ENCODE measurements around the gene RTL9. TPM values are rescaled to one million over a fixed set of nuclear protein-coding genes. Genes with fewer than 3 reads are reported as not detected.
A peak's percentile ranks its signal among the peaks of the same experiment; 100 is the strongest.

RTL9 gene
- total RNA-seq, 5 donors from 2014 or later (not counting 1 experiment from before 2014, with no cell fraction given) = not detected

GRCh38 chrX:110316351-110317060 lies 42.1 kb upstream of the RTL9 start:
- POLR2A ChIA-PET = interaction anchor here (0.6 to 0.8 kb wide), 3 partner anchors 11 to 599 kb away, joined by 4 to 6 read pairs (median 4); no protein-coding TSS in a partner anchor

GRCh38 chrX:110317061-110317819 lies 41.4 kb upstream of the RTL9 start:
- ATAC-seq (replicated peaks in 1 of 4) = peak; percentile 25 to 43 (median 38)
- H3K27ac Mint-ChIP-seq = peak overlapping the region; percentile 72 to 83
- H3K27me3 Mint-ChIP-seq = peaks cover 0 to 3% of the 10 kb centered on the region in 2 donors
- H3K4me1 ChIP-seq (ENCODE audit: control insufficient read depth in 1 of 2, extremely low read depth in 1 of 2, insufficient read depth in 2 of 2, low read length in 2 of 2) = peaks cover 0 to under 1% of the 10 kb centered on the region in 2 experiments
- WGBS (ENCODE audit: insufficient coverage) = 1% methylated on average over 15 of the region's 40 CpGs
- H3K4me3 ChIP-seq (ENCODE audit: control insufficient read depth in 1 of 2, extremely low read depth in 1 of 2, low read length in 1 of 2) = peak overlapping the region; percentile 77 to 79
- H3K27ac ChIP-seq (ENCODE audit: low read length) = peak overlapping the region; percentile 75
- no peaks in the 10 kb centered on the region for H3K9me3 ChIP-seq
- peak in 25 of 35 experiments; percentile 0 to 31 (median 8) for DNase-seq
- H3K36me3 Mint-ChIP-seq = no peaks in the 10 kb centered on the region
- peaks cover 12 to 47% (median 31%) of the 10 kb centered on the region in 3 donors for H3K4me1 Mint-ChIP-seq
- ChIA-PET CTCF (interaction anchor here in 1 of 2 donors (0.5 to 1.6 kb wide), 3 partner anchors 171 to 583 kb away, joined by 3 read pairs; no protein-coding TSS in a partner anchor), POLR2A (interaction anchor here in 1 of 2 donors (0.8 kb wide), 1 partner anchor 35 kb away, joined by 4 read pairs; no protein-coding TSS in a partner anchor)
- H3K4me3 Mint-ChIP-seq = peak overlapping the region; percentile 88 to 91 (median 89)
- no peaks in the 10 kb centered on the region for H3K27me3 ChIP-seq (replicated peaks in 1 of 2; ENCODE audit: control insufficient read depth in 2 of 2, extremely low read depth in 1 of 2, insufficient read depth in 2 of 2, low read length in 1 of 2)
- no peaks in the 10 kb centered on the region for H3K9me3 Mint-ChIP-seq
- no peaks in the 10 kb centered on the region for H3K36me3 ChIP-seq (ENCODE audit: control insufficient read depth in 2 of 2, extremely low read depth in 1 of 2, insufficient read depth in 1 of 2, low read length in 1 of 2)

More at GRCh38 chrX:110316351-110317060, 42.1 kb upstream of the RTL9 start:
- Mint-ChIP-seq H3K27ac (peak overlapping the region; percentile 72 to 83), H3K36me3 (no peaks in the 10 kb centered on the region), H3K9me3 (no peaks in the 10 kb centered on the region), H3K4me3 (peak overlapping the region; percentile 88 to 91 (median 89)), H3K27me3 (peaks cover 0 to 3% of the 10 kb centered on the region in 2 donors), H3K4me1 (peaks cover 17 to 48% (median 38%) of the 10 kb centered on the region in 3 donors)
- no peak for DNase-seq
- Histone ChIP-seq H3K27me3 (replicated peaks in 1 of 2; ENCODE audit: control insufficient read depth in 2 of 2, extremely low read depth in 1 of 2, insufficient read depth in 2 of 2, low read length in 1 of 2) (no peaks in the 10 kb centered on the region), H3K27ac (ENCODE audit: low read length) (no peak overlapping the region), H3K36me3 (ENCODE audit: control insufficient read depth in 2 of 2, extremely low read depth in 1 of 2, insufficient read depth in 1 of 2, low read length in 1 of 2) (no peaks in the 10 kb centered on the region), H3K4me3 (ENCODE audit: control insufficient read depth in 1 of 2, extremely low read depth in 1 of 2, low read length in 1 of 2) (peak overlapping the region; percentile 77 to 79), H3K9me3 (no peaks in the 10 kb centered on the region), H3K4me1 (ENCODE audit: control insufficient read depth in 1 of 2, extremely low read depth in 1 of 2, insufficient read depth in 2 of 2, low read length in 2 of 2) (peaks cover 2% of the 10 kb centered on the region in 2 experiments)
- CTCF ChIA-PET = interaction anchor here in 1 of 2 donors (0.5 to 1.6 kb wide), 3 partner anchors 170 to 583 kb away, joined by 3 read pairs; no protein-coding TSS in a partner anchor
- no peak for ATAC-seq (replicated peaks in 1 of 4)
- 20% methylated on average over 1 of the region's 12 CpGs for WGBS (ENCODE audit: insufficient coverage)

- Mint-ChIP-seq H3K9me3 (no peaks in the 10 kb centered on the region), H3K4me1 (peaks cover 12 to 40% (median 27%) of the 10 kb centered on the region in 3 donors), H3K4me3 (peak within 1 kb of the TSS; percentile 88 to 91 (median 89)), H3K36me3 (no peaks in the 10 kb centered on the region), H3K27me3 (peaks cover 0 to 3% of the 10 kb centered on the region in 2 donors), H3K27ac (peak within 1 kb of the TSS; percentile 95 to 97)
- WGBS (ENCODE audit: insufficient coverage) = 0% methylated on average over 5 of the region's 78 CpGs
- Histone ChIP-seq H3K4me3 (ENCODE audit: control insufficient read depth in 1 of 2, extremely low read depth in 1 of 2, low read length in 1 of 2) (peak within 1 kb of the TSS; percentile 77 to 81), H3K9me3 (no peaks in the 10 kb centered on the region), H3K4me1 (ENCODE audit: control insufficient read depth in 1 of 2, extremely low read depth in 1 of 2, insufficient read depth in 2 of 2, low read length in 2 of 2) (no peaks in the 10 kb centered on the region), H3K36me3 (ENCODE audit: control insufficient read depth in 2 of 2, extremely low read depth in 1 of 2, insufficient read depth in 1 of 2, low read length in 1 of 2) (no peaks in the 10 kb centered on the region), H3K27me3 (replicated peaks in 1 of 2; ENCODE audit: control insufficient read depth in 2 of 2, extremely low read depth in 1 of 2, insufficient read depth in 2 of 2, low read length in 1 of 2) (no peaks in the 10 kb centered on the region), H3K27ac (ENCODE audit: low read length) (peak within 1 kb of the TSS; percentile 84)
- DNase-seq (peak; percentile 56 to 88 (median 76)), ATAC-seq (replicated peaks in 1 of 4) (peak; percentile 85 to 90 (median 87))
- ChIA-PET POLR2A (interaction anchor here in 1 of 2 donors (1.1 kb wide), 2 partner anchors 49 to 88 kb away, joined by 3 read pairs; no protein-coding TSS in a partner anchor), CTCF (interaction anchor here in 1 of 2 donors (0.9 to 1.6 kb wide), 4 partner anchors 58 to 584 kb away, joined by 3 to 4 read pairs (median 3); no protein-coding TSS in a partner anchor)
These were observed 40.6 kb upstream of the RTL9 start, which contains the start of gene AMMECR1 for GRCh38 chrX:110317820-110318663. AMMECR1 (minus strand) TSS chrX:110318085; CDS start chrX:110318071, 14 bp downstream.

- DNase-seq = no peak
- Histone ChIP-seq H3K9me3 (no peaks in the 10 kb centered on the region), H3K27me3 (replicated peaks in 1 of 2; ENCODE audit: control insufficient read depth in 2 of 2, extremely low read depth in 1 of 2, insufficient read depth in 2 of 2, low read length in 1 of 2) (no peaks in the 10 kb centered on the region), H3K36me3 (ENCODE audit: control insufficient read depth in 2 of 2, extremely low read depth in 1 of 2, insufficient read depth in 1 of 2, low read length in 1 of 2) (no peaks in the 10 kb centered on the region), H3K4me3 (ENCODE audit: control insufficient read depth in 1 of 2, extremely low read depth in 1 of 2, low read length in 1 of 2) (peak overlapping the region; percentile 75 to 81), H3K4me1 (ENCODE audit: control insufficient read depth in 1 of 2, extremely low read depth in 1 of 2, insufficient read depth in 2 of 2, low read length in 2 of 2) (no peaks in the 10 kb centered on the region), H3K27ac (ENCODE audit: low read length) (peak overlapping the region; percentile 84)
- Mint-ChIP-seq H3K36me3 (no peaks in the 10 kb centered on the region), H3K4me3 (peak overlapping the region; percentile 88 to 91 (median 89)), H3K4me1 (peaks cover 12 to 34% (median 23%) of the 10 kb centered on the region in 3 donors), H3K27ac (peak overlapping the region; percentile 95 to 97), H3K27me3 (peaks cover 0 to 3% of the 10 kb centered on the region in 2 donors), H3K9me3 (no peaks in the 10 kb centered on the region)
- CTCF ChIA-PET = interaction anchor here in 1 of 2 donors (0.9 to 1.0 kb wide), 2 partner anchors 59 to 172 kb away, joined by 3 to 4 read pairs; no protein-coding TSS in a partner anchor
- WGBS (ENCODE audit: insufficient coverage) = 0% methylated on average over 2 of the region's 4 CpGs
- POLR2A ChIA-PET = interaction anchor here in 1 of 2 donors (1.1 kb wide), 2 partner anchors 50 to 89 kb away, joined by 3 read pairs; no protein-coding TSS in a partner anchor
- peak in 1 of 4 experiments; percentile 52 for ATAC-seq (replicated peaks in 1 of 4)
These were observed 40.0 kb upstream of the RTL9 start for GRCh38 chrX:110318664-110318968.

- ChIA-PET CTCF (no interaction called here), POLR2A (no interaction called here)
- ATAC-seq (replicated peaks in 1 of 4) (no peak), DNase-seq (no peak)
- Histone ChIP-seq H3K27ac (ENCODE audit: low read length) (no peak overlapping the region), H3K4me1 (ENCODE audit: control insufficient read depth in 1 of 2, extremely low read depth in 1 of 2, insufficient read depth in 2 of 2, low read length in 2 of 2) (no peaks in the 10 kb centered on the region), H3K9me3 (no peaks in the 10 kb centered on the region), H3K36me3 (ENCODE audit: control insufficient read depth in 2 of 2, extremely low read depth in 1 of 2, insufficient read depth in 1 of 2, low read length in 1 of 2) (no peaks in the 10 kb centered on the region), H3K27me3 (replicated peaks in 1 of 2; ENCODE audit: control insufficient read depth in 2 of 2, extremely low read depth in 1 of 2, insufficient read depth in 2 of 2, low read length in 1 of 2) (no peaks in the 10 kb centered on the region), H3K4me3 (ENCODE audit: control insufficient read depth in 1 of 2, extremely low read depth in 1 of 2, low read length in 1 of 2) (no peak overlapping the region)
- WGBS (ENCODE audit: insufficient coverage) = 100% methylated on average over 1 of the region's 3 CpGs
- peaks cover 0 to 3% of the 10 kb centered on the region in 2 donors for H3K27me3 Mint-ChIP-seq
- peaks cover 5 to 17% (median 7%) of the 10 kb centered on the region in 3 donors for H3K4me1 Mint-ChIP-seq
- H3K4me3 Mint-ChIP-seq = no peak overlapping the region
- H3K36me3 Mint-ChIP-seq = no peaks in the 10 kb centered on the region
- no peaks in the 10 kb centered on the region for H3K9me3 Mint-ChIP-seq
- no peak overlapping the region for H3K27ac Mint-ChIP-seq
These were observed 38.2 kb upstream of the RTL9 start for GRCh38 chrX:110320381-110320987.
